ENCODE measurements around the gene RAD51B.

DNA sequence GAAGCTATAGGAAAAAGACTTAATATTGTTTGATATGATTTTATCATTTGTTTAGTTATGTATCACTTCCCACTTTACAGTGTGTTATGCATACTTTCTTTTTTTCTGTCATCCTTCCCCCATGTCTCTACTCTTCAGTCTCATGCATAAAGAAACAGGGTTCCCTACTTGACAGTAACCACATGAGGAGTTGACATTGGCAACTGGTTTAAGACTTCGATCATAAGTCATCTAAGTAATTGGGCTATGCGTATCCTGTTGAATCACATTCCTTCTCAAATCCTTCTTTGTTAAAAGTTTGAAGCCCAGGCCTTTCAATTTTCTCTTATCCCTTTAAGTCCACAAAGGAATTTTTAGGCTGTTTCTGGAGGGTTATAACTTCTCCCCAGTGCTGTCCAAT lies 358.7 kb downstream of the RAD51B start:
- TF ChIP-seq EZH2 (IDR thresholded peaks at IDR 0.05; ENCODE audit: low read depth): no peak
- no peak for TF ChIP-seq CTCF (conservative IDR thresholded peaks at IDR 0.05)
